ENCODE results near the gene DDIT4. TPM values are rescaled to one million over a fixed set of nuclear protein-coding genes. Genes with fewer than 3 reads are reported as not detected.
"Not testable (repeated sequence)": the region's sequence is repeated elsewhere in the genome, so short reads cannot be mapped to it uniquely, and the experiment has no call there.

The DDIT4 gene
- 100 to 1,000 TPM; 382 to 384 TPM for total RNA-seq

- Mint-ChIP-seq H3K4me3 (peak within 1 kb of the TSS; percentile 90), H3K27ac (peak within 1 kb of the TSS; percentile 91), H3K4me1 (ENCODE audit: low read depth) (peaks cover 64% of the 10 kb centered on the region), H3K27me3 (ENCODE audit: low read depth) (no peaks in the 10 kb centered on the region), H3K36me3 (ENCODE audit: low read depth) (peaks cover 37% of the 10 kb centered on the region), H3K9me3 (ENCODE audit: insufficient read depth) (no peaks in the 10 kb centered on the region)
- ChIA-PET CTCF (interaction anchor here (0.8 to 10.5 kb wide), 18 partner anchors 13 to 225 kb away, joined by 3 to 122 read pairs (median 22); no protein-coding TSS in a partner anchor), POLR2A (interaction anchor here (0.6 to 7.4 kb wide), 24 partner anchors 11 to 186 kb away, joined by 3 to 88 read pairs (median 6); partner anchors contain the start of genes ANAPC16, ASCC1 and SPOCK2)
- ATAC-seq (peak; percentile 93), DNase-seq (peak; percentile 99)
Measured at GRCh38 chr10:72273410-72274212, at the start of gene DDIT4. TSS of gene DDIT4 (plus strand) at chr10:72273924. CDS start at chr10:72274217, 293 bp downstream.

GRCh38 chr10:72224191-72224590 lies 49.5 kb upstream of the DDIT4 start:
- ChIA-PET CTCF (interaction anchor here (0.7 to 9.2 kb wide), 28 partner anchors 11 to 328 kb away, joined by 3 to 59 read pairs (median 5); partner anchors contain the start of genes DDIT4 and SPOCK2), POLR2A (interaction anchor here (0.9 to 2.0 kb wide), 5 partner anchors 13 to 85 kb away, joined by 3 to 7 read pairs (median 3); no protein-coding TSS in a partner anchor)
- DNase-seq; H3K4me3 Mint-ChIP-seq; H3K27me3 Mint-ChIP-seq (ENCODE audit: low read depth); ATAC-seq; H3K9me3 Mint-ChIP-seq (ENCODE audit: insufficient read depth): not testable (repeated sequence)
- H3K4me1 Mint-ChIP-seq (ENCODE audit: low read depth) = peaks cover 48% of the 10 kb centered on the region
- H3K27ac Mint-ChIP-seq = peak overlapping the region; percentile 65
- H3K36me3 Mint-ChIP-seq (ENCODE audit: low read depth) = peaks cover 39% of the 10 kb centered on the region

GRCh38 chr10:72226418-72227027 lies 47.2 kb upstream of the DDIT4 start:
- Mint-ChIP-seq H3K27ac (peak overlapping the region; percentile 62), H3K9me3 (ENCODE audit: insufficient read depth) (no peaks in the 10 kb centered on the region), H3K36me3 (ENCODE audit: low read depth) (peaks cover 45% of the 10 kb centered on the region), H3K4me1 (ENCODE audit: low read depth) (peaks cover 52% of the 10 kb centered on the region), H3K27me3 (ENCODE audit: low read depth) (no peaks in the 10 kb centered on the region), H3K4me3 (no peak overlapping the region)
- POLR2A ChIA-PET = interaction anchor here (0.7 to 1.1 kb wide), 2 partner anchors 49 to 118 kb away, joined by 3 read pairs; no protein-coding TSS in a partner anchor
- ATAC-seq (no peak), DNase-seq (no peak)
- CTCF ChIA-PET = interaction anchor here (0.9 to 9.2 kb wide), 11 partner anchors 21 to 178 kb away, joined by 3 to 59 read pairs (median 4); partner anchors contain the start of gene DDIT4

GRCh38 chr10:72227826-72228225 lies 45.9 kb upstream of the DDIT4 start:
- Mint-ChIP-seq H3K36me3 (ENCODE audit: low read depth) (peaks cover 44% of the 10 kb centered on the region), H3K4me3 (no peak overlapping the region), H3K27ac (no peak overlapping the region), H3K4me1 (ENCODE audit: low read depth) (peaks cover 48% of the 10 kb centered on the region), H3K9me3 (ENCODE audit: insufficient read depth) (no peaks in the 10 kb centered on the region), H3K27me3 (ENCODE audit: low read depth) (no peaks in the 10 kb centered on the region)
- ATAC-seq (no peak), DNase-seq (no peak)
- CTCF ChIA-PET = interaction anchor here (2.6 kb wide), 1 partner anchor 109 kb away, joined by 16 read pairs; no protein-coding TSS in a partner anchor
- POLR2A ChIA-PET = interaction anchor here (1.6 kb wide), 1 partner anchor 33 kb away, joined by 3 read pairs; no protein-coding TSS in a partner anchor

GRCh38 chr10:72228318-72228751 lies 45.4 kb upstream of the DDIT4 start:
- Mint-ChIP-seq H3K27ac (no peak overlapping the region), H3K9me3 (ENCODE audit: insufficient read depth) (no peaks in the 10 kb centered on the region), H3K4me1 (ENCODE audit: low read depth) (peaks cover 43% of the 10 kb centered on the region), H3K4me3 (no peak overlapping the region), H3K36me3 (ENCODE audit: low read depth) (peaks cover 48% of the 10 kb centered on the region), H3K27me3 (ENCODE audit: low read depth) (no peaks in the 10 kb centered on the region)
- DNase-seq (no peak), ATAC-seq (no peak)
- POLR2A ChIA-PET = interaction anchor here (1.6 to 2.9 kb wide), 3 partner anchors 20 to 45 kb away, joined by 3 to 9 read pairs (median 8); partner anchors contain the start of gene DDIT4
- CTCF ChIA-PET = interaction anchor here (2.1 to 2.6 kb wide), 2 partner anchors 10 to 109 kb away, joined by 5 to 16 read pairs; no protein-coding TSS in a partner anchor

- DNase-seq = no peak
- H3K27me3 Mint-ChIP-seq (ENCODE audit: low read depth) = no peaks in the 10 kb centered on the region
- ChIA-PET CTCF (interaction anchor here (0.8 to 2.6 kb wide), 7 partner anchors 9 to 181 kb away, joined by 3 to 16 read pairs (median 5); no protein-coding TSS in a partner anchor), POLR2A (interaction anchor here (1.1 to 2.9 kb wide), 4 partner anchors 18 to 106 kb away, joined by 3 to 9 read pairs (median 6); partner anchors contain the start of gene DDIT4)
- ATAC-seq = no peak
- peak overlapping the region; percentile 69 for H3K27ac Mint-ChIP-seq
- no peaks in the 10 kb centered on the region for H3K9me3 Mint-ChIP-seq (ENCODE audit: insufficient read depth)
- peaks cover 32% of the 10 kb centered on the region for H3K4me1 Mint-ChIP-seq (ENCODE audit: low read depth)
- H3K36me3 Mint-ChIP-seq (ENCODE audit: low read depth) = peaks cover 43% of the 10 kb centered on the region
- no peak overlapping the region for H3K4me3 Mint-ChIP-seq
Measured at GRCh38 chr10:72229261-72230251, 44.2 kb upstream of the DDIT4 start.

- Mint-ChIP-seq H3K36me3 (ENCODE audit: low read depth) (peaks cover 54% of the 10 kb centered on the region), H3K9me3 (ENCODE audit: insufficient read depth) (no peaks in the 10 kb centered on the region), H3K27ac (no peak overlapping the region), H3K4me3 (no peak overlapping the region), H3K27me3 (ENCODE audit: low read depth) (no peaks in the 10 kb centered on the region), H3K4me1 (ENCODE audit: low read depth) (peaks cover 12% of the 10 kb centered on the region)
- ATAC-seq = no peak
- ChIA-PET POLR2A (no interaction called here), CTCF (no interaction called here)
- DNase-seq = no peak
Measured at GRCh38 chr10:72233621-72234020, 40.1 kb upstream of the DDIT4 start.

- Mint-ChIP-seq H3K4me3 (no peak overlapping the region), H3K9me3 (ENCODE audit: insufficient read depth) (no peaks in the 10 kb centered on the region), H3K27me3 (ENCODE audit: low read depth) (no peaks in the 10 kb centered on the region), H3K4me1 (ENCODE audit: low read depth) (peaks cover 5% of the 10 kb centered on the region), H3K36me3 (ENCODE audit: low read depth) (peaks cover 49% of the 10 kb centered on the region), H3K27ac (no peak overlapping the region)
- CTCF ChIA-PET = no interaction called here
- no peak for ATAC-seq
- DNase-seq = no peak
- POLR2A ChIA-PET = no interaction called here
Measured at GRCh38 chr10:72234560-72235095, 39.1 kb upstream of the DDIT4 start.

GRCh38 chr10:72235544-72236279 lies 38.0 kb upstream of the DDIT4 start:
- peaks cover 2% of the 10 kb centered on the region for H3K4me1 Mint-ChIP-seq (ENCODE audit: low read depth)
- no peak overlapping the region for H3K4me3 Mint-ChIP-seq
- CTCF ChIA-PET = interaction anchor here (1.0 to 2.7 kb wide), 4 partner anchors 25 to 187 kb away, joined by 3 to 8 read pairs (median 4); no protein-coding TSS in a partner anchor
- no peaks in the 10 kb centered on the region for H3K27me3 Mint-ChIP-seq (ENCODE audit: low read depth)
- no peaks in the 10 kb centered on the region for H3K9me3 Mint-ChIP-seq (ENCODE audit: insufficient read depth)
- ATAC-seq = no peak
- POLR2A ChIA-PET = interaction anchor here (1.1 to 1.3 kb wide), 2 partner anchors 12 to 62 kb away, joined by 3 read pairs; no protein-coding TSS in a partner anchor
- peak overlapping the region; percentile 25 for H3K27ac Mint-ChIP-seq
- DNase-seq = no peak
- H3K36me3 Mint-ChIP-seq (ENCODE audit: low read depth) = peaks cover 40% of the 10 kb centered on the region

All from activated CD8-positive, alpha-beta T cell treated with anti-CD3 and anti-CD28 coated beads, Interleukin-2, amount 10 ng/mL, durations not matched to agents 7 days and 5 days (primary cell).